SK-N-SH (cell line): ENCODE data around the gene TMEM176B. TPM values are rescaled to one million over a fixed set of nuclear protein-coding genes. Genes with fewer than 3 reads are reported as not detected.

Experiments
- CTCF ChIA-PET: fragments of 300-600, 350-600 bp; formaldehyde crosslinking; extraction: SDS; loops from one replicate; lab custom pipeline; 2021; lab: Yijun Ruan, JAX
- POLR2A ChIA-PET: fragments of 350-600 bp; sonication (Branson Sonifier 250); formaldehyde crosslinking; extraction: SDS; loops from one replicate; lab custom pipeline; 2020; ENCODE audit warnings: antibody characterized with exemption, inconsistent platforms; lab: Yijun Ruan, JAX
- DNase-seq: peaks from one replicate; pipeline ENCODE4 v3.0.0; 2012
- H2AFZ ChIP-seq: fragments of 200-600 bp; sonication (generic); 2 replicates; pipeline ENCODE4 v1.8.1; 2016; ENCODE audit warnings: antibody characterized with exemption, mild to moderate bottlenecking, low read depth
- H3F3A ChIP-seq: fragments of 200-600 bp; sonication (generic); replicated peaks from 2 replicates; pipeline ENCODE3; 2016; ENCODE audit warnings: antibody characterized with exemption, mild to moderate bottlenecking; ENCODE audit not compliant: insufficient read depth
- H3K27ac ChIP-seq, 2 experiments: fragments of 200-500 bp in 1 of 2; fragments of 200-600 bp in 1 of 2; sonication (Bioruptor generic) in 1 of 2; sonication (generic), shearing (Covaris generic) in 1 of 2; 2 replicates each; pipeline versions ENCODE4 v1.5.1 to v1.6.1; 2014 to 2016; ENCODE audit warnings: low read depth in 2 of 2, inconsistent platforms in 1 of 2, low read length in 1 of 2, mild to moderate bottlenecking in 1 of 2, mixed read lengths in 1 of 2
- H3K27me3 ChIP-seq: fragments of 200-600 bp; sonication (generic), shearing (Covaris generic); 2 replicates; pipeline ENCODE4 v1.6.1; 2016; ENCODE audit warnings: mixed run types; ENCODE audit not compliant: insufficient read depth
- H3K36me3 ChIP-seq, 2 experiments: fragments of 200-500 bp in 1 of 2; fragments of 200-600 bp in 1 of 2; sonication (Bioruptor generic) in 1 of 2; sonication (generic) in 1 of 2; replicated peaks in 1 of 2; 2 replicates each; pipeline versions ENCODE3 to v1.5.1; 2014 to 2016; ENCODE audit warnings: low read length in 1 of 2, mild to moderate bottlenecking in 1 of 2; ENCODE audit not compliant: insufficient read depth in 2 of 2, control insufficient read depth in 1 of 2
- H3K4me1 ChIP-seq, 2 experiments: fragments of 200-500 bp in 1 of 2; fragments of 200-600 bp in 1 of 2; sonication (Bioruptor generic) in 1 of 2; sonication (generic), shearing (Covaris generic) in 1 of 2; 2 replicates each; pipeline versions ENCODE4 v1.5.1 to v1.6.1; 2014 to 2016; ENCODE audit warnings: low read depth in 1 of 2, low read length in 1 of 2, mixed run types in 1 of 2; ENCODE audit not compliant: insufficient read depth in 2 of 2, control insufficient read depth in 1 of 2
- H3K4me2 ChIP-seq: fragments of 200-600 bp; sonication (generic), shearing (Covaris generic); 2 replicates; pipeline ENCODE4 v1.6.1; 2017; ENCODE audit warnings: mixed run types
- H3K4me3 ChIP-seq, 2 experiments: fragments of 200-500 bp in 1 of 2; fragments of 200-600 bp in 1 of 2; sonication (Bioruptor generic) in 1 of 2; sonication (generic), shearing (Covaris generic) in 1 of 2; 2 replicates each; pipeline versions ENCODE4 v1.5.1 to v1.8.1; 2014 to 2016; ENCODE audit warnings: low read depth in 2 of 2, inconsistent platforms in 1 of 2, low read length in 1 of 2, mild to moderate bottlenecking in 1 of 2, mixed read lengths in 1 of 2, moderate library complexity in 1 of 2
- H3K79me2 ChIP-seq: fragments of 200-600 bp; sonication (generic); 2 replicates; pipeline ENCODE4 v1.8.1; 2017; ENCODE audit warnings: mild to moderate bottlenecking; ENCODE audit not compliant: insufficient read depth
- H3K9ac ChIP-seq: fragments of 200-600 bp; sonication (generic); 2 replicates; pipeline ENCODE4 v1.6.1; 2017; ENCODE audit warnings: mixed run types
- H3K9me2 ChIP-seq: fragments of 200-600 bp; sonication (generic); 2 replicates; pipeline ENCODE4 v1.6.1; 2017; ENCODE audit warnings: mixed run types
- H3K9me3 ChIP-seq: fragments of 200-600 bp; sonication (generic); 2 replicates; pipeline ENCODE4 v1.6.1; 2017; ENCODE audit warnings: mixed run types, mild to moderate bottlenecking, moderate library complexity
- H4K20me1 ChIP-seq: fragments of 200-600 bp; sonication (generic); 2 replicates; pipeline ENCODE4 v1.6.1; 2017; ENCODE audit warnings: mild to moderate bottlenecking, mixed run types; ENCODE audit not compliant: insufficient read depth
- FOSL2 ChIP-seq: IDR thresholded peaks from 2 replicates; pipeline ENCODE4 v1.4.0; 2012; ENCODE audit warnings: low read depth, mild to moderate bottlenecking, moderate library complexity, borderline replicate concordance
- MEF2A ChIP-seq: IDR thresholded peaks from 2 replicates; pipeline ENCODE4 v1.4.0; 2012; ENCODE audit warnings: low read depth, borderline replicate concordance
- RAD21 ChIP-seq: IDR thresholded peaks from 2 replicates; pipeline ENCODE4 v1.6.1; 2012; ENCODE audit warnings: mild to moderate bottlenecking, low read length
- RCOR1 ChIP-seq: fragments of 150-350 bp; IDR thresholded peaks from 2 replicates; pipeline ENCODE4 v1.6.1; 2017; ENCODE audit warnings: antibody characterized with exemption, low read length
- RFX5 ChIP-seq: IDR thresholded peaks from 2 replicates; pipeline ENCODE4 v1.6.1; 2012; ENCODE audit warnings: mild to moderate bottlenecking, improper control_type of control experiment, low read length
- SIN3A ChIP-seq: IDR thresholded peaks from 2 replicates; pipeline ENCODE4 v1.6.1; 2012; ENCODE audit warnings: low read depth, mild to moderate bottlenecking, low read length, moderate library complexity, borderline replicate concordance
- TEAD4 ChIP-seq: IDR thresholded peaks from 2 replicates; pipeline ENCODE4 v1.4.0; 2012; ENCODE audit warnings: mild to moderate bottlenecking, borderline replicate concordance; ENCODE audit not compliant: insufficient read depth
- WGBS: methylation state at CpG from one replicate; pipeline ENCODE4 v1.1.6; 2017; ENCODE audit warnings: low lambda C conversion rate; 5-methylcytosine and 5-hydroxymethylcytosine counted together
- polyA plus RNA-seq, 3 experiments: library from polyadenylated mRNA; depleted of rRNA; stranded (reverse); fragments of >200 nt; gene quantifications; 2 replicates each; pipeline ENCODE4 v1.2.3, GENCODE V29; 2012
- TF ChIP-seq, protein P1 (sequence below): IDR thresholded peaks from 2 replicates; pipeline ENCODE4 v1.6.1; 2012; ENCODE audit warnings: mild to moderate bottlenecking, low read depth, low read length, moderate library complexity
- TF ChIP-seq, protein P2 (sequence below): IDR thresholded peaks from 2 replicates; pipeline ENCODE4 v1.4.0; 2012; ENCODE audit warnings: low read depth
- TF ChIP-seq, protein P3 (sequence below): IDR thresholded peaks from 2 replicates; pipeline ENCODE4; 2012

Gene TMEM176B
- polyA plus RNA-seq, 1 of the 3 experiments (the other 2 are of a cell fraction), result not detected

DNA sequence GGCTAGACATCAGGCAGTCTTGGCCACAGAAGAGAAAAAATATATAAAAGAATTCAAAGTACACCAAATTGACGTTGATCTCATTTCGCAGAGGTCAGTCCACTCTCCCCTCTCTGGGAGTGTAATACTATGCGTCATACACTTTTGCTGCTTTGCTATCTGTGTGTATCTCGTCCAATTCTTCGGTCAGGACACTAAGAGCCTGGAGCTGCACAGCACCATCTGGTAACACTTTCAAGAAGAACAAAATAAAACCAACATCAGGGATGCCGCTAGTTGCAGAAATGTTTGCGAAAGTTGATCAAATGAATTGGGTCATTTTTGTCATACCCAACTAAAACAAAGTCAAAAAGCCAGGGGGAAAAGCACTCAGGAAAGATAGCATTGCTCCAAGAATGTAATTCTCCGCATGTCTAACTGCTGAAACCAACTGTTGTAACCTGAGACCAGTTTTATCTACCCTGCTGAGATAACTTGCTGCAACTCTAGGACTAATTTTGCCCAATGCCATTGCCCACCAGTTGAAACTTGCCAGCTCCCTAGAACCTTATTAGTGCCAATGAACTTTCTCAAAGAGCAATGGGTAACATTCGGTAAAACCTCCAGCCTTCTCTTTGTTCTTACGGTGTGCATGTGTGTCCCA, 23.4 kb upstream of the TMEM176B start (continued):
- TF ChIP-seq TEAD4 (no peak), RCOR1 (no peak), FOSL2 (no peak)
- TF ChIP-seq, protein P1, sequence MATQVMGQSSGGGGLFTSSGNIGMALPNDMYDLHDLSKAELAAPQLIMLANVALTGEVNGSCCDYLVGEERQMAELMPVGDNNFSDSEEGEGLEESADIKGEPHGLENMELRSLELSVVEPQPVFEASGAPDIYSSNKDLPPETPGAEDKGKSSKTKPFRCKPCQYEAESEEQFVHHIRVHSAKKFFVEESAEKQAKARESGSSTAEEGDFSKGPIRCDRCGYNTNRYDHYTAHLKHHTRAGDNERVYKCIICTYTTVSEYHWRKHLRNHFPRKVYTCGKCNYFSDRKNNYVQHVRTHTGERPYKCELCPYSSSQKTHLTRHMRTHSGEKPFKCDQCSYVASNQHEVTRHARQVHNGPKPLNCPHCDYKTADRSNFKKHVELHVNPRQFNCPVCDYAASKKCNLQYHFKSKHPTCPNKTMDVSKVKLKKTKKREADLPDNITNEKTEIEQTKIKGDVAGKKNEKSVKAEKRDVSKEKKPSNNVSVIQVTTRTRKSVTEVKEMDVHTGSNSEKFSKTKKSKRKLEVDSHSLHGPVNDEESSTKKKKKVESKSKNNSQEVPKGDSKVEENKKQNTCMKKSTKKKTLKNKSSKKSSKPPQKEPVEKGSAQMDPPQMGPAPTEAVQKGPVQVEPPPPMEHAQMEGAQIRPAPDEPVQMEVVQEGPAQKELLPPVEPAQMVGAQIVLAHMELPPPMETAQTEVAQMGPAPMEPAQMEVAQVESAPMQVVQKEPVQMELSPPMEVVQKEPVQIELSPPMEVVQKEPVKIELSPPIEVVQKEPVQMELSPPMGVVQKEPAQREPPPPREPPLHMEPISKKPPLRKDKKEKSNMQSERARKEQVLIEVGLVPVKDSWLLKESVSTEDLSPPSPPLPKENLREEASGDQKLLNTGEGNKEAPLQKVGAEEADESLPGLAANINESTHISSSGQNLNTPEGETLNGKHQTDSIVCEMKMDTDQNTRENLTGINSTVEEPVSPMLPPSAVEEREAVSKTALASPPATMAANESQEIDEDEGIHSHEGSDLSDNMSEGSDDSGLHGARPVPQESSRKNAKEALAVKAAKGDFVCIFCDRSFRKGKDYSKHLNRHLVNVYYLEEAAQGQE, result no peak

DNA sequence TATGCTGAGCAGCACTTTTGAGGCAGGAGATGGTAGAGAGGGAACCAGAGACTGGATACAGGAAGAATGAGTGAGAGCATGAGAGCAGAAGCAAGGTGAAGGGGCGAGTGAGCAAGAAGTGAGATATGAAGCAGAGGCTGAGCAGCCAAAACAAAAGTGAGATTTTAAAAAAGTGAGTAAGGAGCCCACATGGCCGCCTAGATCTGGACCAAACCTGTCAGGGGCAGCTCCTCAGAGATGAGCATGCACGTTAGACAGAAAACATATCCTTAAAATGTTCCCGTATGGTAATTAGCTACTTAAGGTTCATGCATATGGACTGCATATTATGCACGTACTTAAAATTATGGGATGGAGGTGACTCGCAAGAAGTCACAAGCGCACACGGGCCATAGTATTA, 22.9 kb upstream of the TMEM176B start:
- no peaks in the 10 kb centered on the region for H3K36me3 ChIP-seq
- H3K27ac ChIP-seq, result no peak overlapping the region
- no peaks in the 10 kb centered on the region for H4K20me1 ChIP-seq
- CTCF ChIA-PET, result interaction anchor here (0.6 to 0.9 kb wide), 2 partner anchors 18 to 75 kb away, joined by 3 read pairs; no protein-coding TSS in a partner anchor
- WGBS, result 54% methylated on average over 8 of the region's 8 CpGs
- no peak for DNase-seq
- H3K9ac ChIP-seq, result no peak overlapping the region
- POLR2A ChIA-PET, result no interaction called here
- H3K79me2 ChIP-seq, result no peaks in the 10 kb centered on the region
- H3K9me3 ChIP-seq, result no peaks in the 10 kb centered on the region
- no peak overlapping the region for H3K4me3 ChIP-seq
- TF ChIP-seq TEAD4 (no peak), RAD21 (no peak), MEF2A (no peak), RFX5 (no peak), SIN3A (no peak)
- TF ChIP-seq, protein P2, sequence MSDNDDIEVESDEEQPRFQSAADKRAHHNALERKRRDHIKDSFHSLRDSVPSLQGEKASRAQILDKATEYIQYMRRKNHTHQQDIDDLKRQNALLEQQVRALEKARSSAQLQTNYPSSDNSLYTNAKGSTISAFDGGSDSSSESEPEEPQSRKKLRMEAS, result no peak
- TF ChIP-seq, protein P3, sequence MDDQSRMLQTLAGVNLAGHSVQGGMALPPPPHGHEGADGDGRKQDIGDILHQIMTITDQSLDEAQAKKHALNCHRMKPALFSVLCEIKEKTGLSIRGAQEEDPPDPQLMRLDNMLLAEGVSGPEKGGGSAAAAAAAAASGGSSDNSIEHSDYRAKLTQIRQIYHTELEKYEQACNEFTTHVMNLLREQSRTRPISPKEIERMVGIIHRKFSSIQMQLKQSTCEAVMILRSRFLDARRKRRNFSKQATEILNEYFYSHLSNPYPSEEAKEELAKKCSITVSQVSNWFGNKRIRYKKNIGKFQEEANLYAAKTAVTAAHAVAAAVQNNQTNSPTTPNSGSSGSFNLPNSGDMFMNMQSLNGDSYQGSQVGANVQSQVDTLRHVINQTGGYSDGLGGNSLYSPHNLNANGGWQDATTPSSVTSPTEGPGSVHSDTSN, result no peak
- TF ChIP-seq, all 33 proteins: peak for 0
- no peak overlapping the region for H3K4me2 ChIP-seq
- no peaks in the 10 kb centered on the region for H3F3A ChIP-seq
- H3K4me1 ChIP-seq, result peaks cover 0 to 14% of the 10 kb centered on the region in 2 experiments; a peak in 2 of 4 replicates
- H3K27me3 ChIP-seq, result no peaks in the 10 kb centered on the region
- H3K9me2 ChIP-seq, result no peaks in the 10 kb centered on the region
- no peak overlapping the region for H2AFZ ChIP-seq
